GM20431 (cell line): ENCODE data around the gene KIRREL3.
"Not testable (repeated sequence)": the region's sequence is repeated elsewhere in the genome, so short reads cannot be mapped to it uniquely, and the experiment has no call there.

Experiments used
- in situ Hi-C: fragments of 300-500 bp; cut with MseI, MboI; formaldehyde crosslinking; loops from one replicate; pipeline ENCODE4 v1.15.0; 2020; ENCODE audit warnings: low sequenced_read_pairs; ENCODE audit not compliant: unreplicated experiment

Gene KIRREL3

GRCh38 chr11:126394634-126395072 lies 605.9 kb downstream of the KIRREL3 start:
- in situ Hi-C loops: not testable (repeated sequence)

GRCh38 chr11:126394036-126394435 lies 606.5 kb downstream of the KIRREL3 start:
- in situ Hi-C loops: no loop called here

GRCh38 chr11:126393143-126393542 lies 607.4 kb downstream of the KIRREL3 start:
- in situ Hi-C loops: no loop called here

GRCh38 chr11:126392633-126393013 lies 607.9 kb downstream of the KIRREL3 start:
- in situ Hi-C loops: no loop called here

- in situ Hi-C loops: no loop called here
Measured at GRCh38 chr11:126391970-126392632, 608.5 kb downstream of the KIRREL3 start.

GRCh38 chr11:126391286-126391954 lies 609.1 kb downstream of the KIRREL3 start:
- in situ Hi-C loops: no loop called here

- in situ Hi-C loops: no loop called here
Measured at GRCh38 chr11:126390272-126390867, 610.2 kb downstream of the KIRREL3 start.

- in situ Hi-C loops: no loop called here
Measured at GRCh38 chr11:126387857-126388256, 612.7 kb downstream of the KIRREL3 start.

- in situ Hi-C loops: not testable (repeated sequence)
Measured at GRCh38 chr11:126386729-126387071, 613.9 kb downstream of the KIRREL3 start.

GRCh38 chr11:126385991-126386728 lies 614.4 kb downstream of the KIRREL3 start:
- in situ Hi-C loops: no loop called here

- in situ Hi-C loops: no loop called here
Measured at GRCh38 chr11:126384449-126385070, 616.0 kb downstream of the KIRREL3 start.

GRCh38 chr11:126383339-126384335 lies 616.9 kb downstream of the KIRREL3 start:
- in situ Hi-C loops: no loop called here

- in situ Hi-C loops: not testable (repeated sequence)
Measured at GRCh38 chr11:126382641-126383040, 617.9 kb downstream of the KIRREL3 start.

GRCh38 chr11:126381960-126382359 lies 618.6 kb downstream of the KIRREL3 start:
- in situ Hi-C loops: not testable (repeated sequence)

- in situ Hi-C loops: no loop called here
Measured at GRCh38 chr11:126380909-126381308, 619.7 kb downstream of the KIRREL3 start.

- in situ Hi-C loops: no loop called here
Measured at GRCh38 chr11:126378763-126379162, 621.8 kb downstream of the KIRREL3 start.

- in situ Hi-C loops: no loop called here
Measured at GRCh38 chr11:126375726-126376125, 624.8 kb downstream of the KIRREL3 start.

- in situ Hi-C loops: not testable (repeated sequence)
Measured at GRCh38 chr11:126374562-126375300, 625.8 kb downstream of the KIRREL3 start.
